Peyer's patch (tissue), 4 donors: ENCODE results near the gene PHACTR3.
A peak's percentile ranks its signal among the peaks of the same experiment; 100 is the strongest.

ENCODE experiments used
- CTCF ChIP-seq, 6 experiments: fragments of 450-650 bp in 4 of 6; fragments of 200-600 bp in 2 of 6; sonication (generic) in 1 of 6; IDR thresholded peaks; one replicate each; pipeline ENCODE4 v1.5.1; 2017 to 2019; ENCODE audit warnings: antibody characterized with exemption in 6 of 6, mild to moderate bottlenecking in 3 of 6, moderate library complexity in 1 of 6
- POLR2A ChIP-seq, 2 donors: fragments of 450-650 bp; IDR thresholded peaks; one replicate each; pipeline ENCODE4 v1.5.1; 2017; ENCODE audit warnings: antibody characterized with exemption in 2 of 2, mild to moderate bottlenecking in 2 of 2, moderate library complexity in 2 of 2

GRCh38 chr20:59825944-59826759, 221.8 kb downstream of the PHACTR3 start:
- TF ChIP-seq CTCF (IDR thresholded peaks at IDR 0.05) (peak in 3 of 6 experiments; percentile 25 to 40 (median 37)), POLR2A (IDR thresholded peaks at IDR 0.05) (peak; percentile 90 to 95)
